NCI-H187 treated with DMSO at 0.1 percent for 48 hours (cell line): ENCODE measurements around the gene REX1BD.

Experiments used
- DNase-seq: peaks from one replicate; lab custom pipeline; 2025; lab: John Stamatoyannopoulos, UW

The REX1BD gene

DNA sequence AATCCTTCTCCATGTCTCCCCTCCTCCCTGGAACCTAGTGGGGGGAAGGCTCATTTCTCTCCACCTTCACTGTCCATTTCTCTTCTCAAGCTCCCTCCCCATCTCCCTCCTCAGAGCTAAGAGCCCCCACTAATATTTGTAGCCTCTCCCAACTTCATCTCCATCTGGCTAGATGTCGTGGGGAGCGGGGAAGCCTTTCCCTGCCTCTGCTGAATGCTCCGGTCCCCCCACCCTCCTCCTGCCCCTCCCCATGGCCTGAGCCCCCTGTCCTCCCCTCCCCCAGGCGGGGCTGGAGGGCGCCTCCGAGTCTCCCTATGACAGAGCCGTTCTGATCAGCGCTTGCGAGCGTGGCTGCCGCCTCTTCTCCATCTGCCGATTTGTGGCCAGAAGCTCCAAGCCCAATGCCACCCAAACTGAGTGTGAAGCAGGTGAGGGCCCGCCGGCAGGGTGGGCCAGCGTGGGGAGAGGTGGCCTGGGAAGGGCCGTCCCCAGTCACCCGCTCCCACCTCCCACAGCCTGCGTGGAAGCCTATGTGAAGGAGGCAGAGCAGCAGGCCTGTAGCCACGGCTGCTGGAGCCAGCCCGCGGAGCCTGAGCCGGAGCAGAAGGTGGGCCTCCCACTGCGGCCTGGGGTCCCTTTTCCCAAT is 25.1 kb downstream of the REX1BD start:
- DNase-seq: no peak

DNA sequence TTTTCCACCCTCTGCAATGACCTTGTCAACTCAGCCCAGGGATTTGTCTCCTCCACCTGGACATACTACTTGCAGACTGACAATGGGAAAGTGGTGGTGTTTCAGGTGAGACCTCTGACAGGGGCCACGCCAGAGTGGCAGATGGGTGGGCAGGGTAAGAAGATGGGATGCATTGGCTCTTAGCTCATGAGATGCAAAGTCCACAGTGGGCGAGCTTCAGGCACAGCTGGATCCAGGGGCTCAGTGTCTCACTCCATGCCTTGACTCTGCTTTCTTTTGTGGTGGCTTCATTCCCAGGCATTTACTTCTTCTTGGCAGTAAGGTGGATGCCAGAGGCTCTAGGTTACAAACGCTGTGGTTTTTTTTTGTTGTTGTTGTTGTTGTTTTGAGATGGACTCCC is 27.4 kb downstream of the REX1BD start:
- DNase-seq: no peak

DNA sequence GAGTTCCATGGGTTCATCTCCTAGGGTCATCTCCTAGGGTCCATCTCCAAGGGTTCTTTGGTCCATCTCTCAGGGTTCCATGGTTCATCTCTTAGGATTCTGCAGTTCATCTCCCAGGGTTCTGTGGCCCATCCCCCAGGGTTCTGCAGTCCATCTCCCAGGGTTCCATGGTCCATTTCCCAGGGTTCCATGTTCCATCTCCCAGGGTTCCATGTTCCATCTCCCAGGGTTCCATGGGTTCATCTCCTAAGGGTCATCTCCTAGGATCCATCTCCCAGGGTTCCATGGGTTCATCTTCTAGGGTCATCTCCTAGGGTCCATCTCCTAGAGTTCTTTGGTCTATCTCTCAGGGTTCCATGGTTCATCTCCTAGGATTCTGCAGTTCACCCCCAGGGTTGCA is 29.0 kb downstream of the REX1BD start:
- no peak for DNase-seq

DNA sequence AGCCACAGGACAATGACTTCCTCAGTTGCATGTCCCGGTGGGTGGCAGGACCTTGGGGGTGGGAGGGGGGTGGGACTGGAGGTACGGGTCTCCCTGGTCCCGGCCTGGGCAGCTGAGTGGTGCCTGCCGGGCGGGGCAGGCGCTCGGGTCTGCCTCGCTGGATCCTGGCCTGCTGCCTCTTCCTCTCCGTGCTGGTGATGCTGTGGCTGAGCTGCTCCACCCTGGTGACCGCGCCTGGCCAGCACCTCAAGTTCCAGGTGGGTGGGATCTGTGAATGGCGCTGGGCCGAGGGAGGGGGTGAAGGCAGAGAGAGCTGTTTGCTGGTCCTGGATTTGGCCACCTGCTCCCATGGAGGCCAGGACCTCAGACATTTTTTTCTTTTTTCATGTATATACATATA is 29.6 kb downstream of the REX1BD start:
- DNase-seq: no peak

DNA sequence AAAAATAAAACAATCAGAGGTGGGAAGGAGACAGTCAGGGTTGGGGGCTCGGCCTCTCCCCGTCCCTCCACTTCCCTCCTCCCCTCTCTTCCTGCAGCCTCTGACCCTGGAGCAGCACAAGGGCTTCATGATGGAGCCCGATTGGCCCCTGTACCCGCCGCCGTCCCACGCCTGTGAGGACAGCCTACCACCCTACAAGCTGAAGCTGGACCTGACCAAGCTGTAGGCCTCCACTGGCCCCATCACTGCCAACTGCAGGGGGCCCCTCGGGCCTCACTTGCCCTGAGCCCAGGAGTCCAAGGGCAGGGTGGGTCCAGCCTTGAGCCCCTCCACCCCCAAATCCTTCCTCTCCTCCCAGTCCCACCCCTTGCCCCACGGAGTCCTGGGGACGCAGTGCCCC is 31.7 kb downstream of the REX1BD start:
- DNase-seq: no peak

DNA sequence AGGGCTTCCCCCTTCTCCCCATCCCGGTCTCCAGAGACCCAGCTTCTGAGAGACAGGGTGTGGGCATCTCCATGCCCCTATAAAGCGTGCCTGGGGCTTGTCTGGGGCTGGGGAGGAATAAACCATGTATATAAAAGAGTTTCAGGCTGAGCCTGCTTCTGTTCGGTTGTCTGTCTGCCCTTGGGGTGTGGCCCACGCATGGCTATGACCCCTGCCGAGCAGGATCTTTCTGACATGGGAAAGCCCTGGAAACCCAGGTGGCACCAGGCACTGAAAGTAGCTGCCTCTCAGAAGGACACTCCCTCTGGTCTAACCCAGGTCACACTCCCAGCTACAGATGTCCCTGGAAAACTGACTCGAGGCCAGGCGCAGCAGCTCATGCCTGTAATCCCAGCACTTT is 32.3 kb downstream of the REX1BD start:
- DNase-seq: no peak

DNA sequence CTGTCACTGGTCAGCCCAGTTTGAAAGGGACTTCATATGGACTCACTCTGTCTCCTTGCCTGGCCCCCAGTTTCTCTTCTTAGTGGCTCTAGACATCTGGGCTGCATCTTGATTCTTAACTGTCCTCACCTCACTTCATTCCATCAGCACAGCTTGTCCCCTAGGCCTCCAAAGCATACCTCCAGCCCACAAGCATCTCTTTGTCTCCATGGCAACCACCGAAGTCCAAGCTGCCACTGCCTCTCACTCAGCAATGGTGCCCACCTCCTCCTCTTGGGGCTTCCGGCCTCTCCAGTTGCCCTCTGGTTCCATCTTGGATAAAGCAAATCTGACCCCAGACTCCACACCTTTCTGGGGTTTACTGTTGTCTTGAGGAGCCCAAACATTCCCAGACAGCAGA is 38.3 kb downstream of the REX1BD start:
- no peak for DNase-seq

DNA sequence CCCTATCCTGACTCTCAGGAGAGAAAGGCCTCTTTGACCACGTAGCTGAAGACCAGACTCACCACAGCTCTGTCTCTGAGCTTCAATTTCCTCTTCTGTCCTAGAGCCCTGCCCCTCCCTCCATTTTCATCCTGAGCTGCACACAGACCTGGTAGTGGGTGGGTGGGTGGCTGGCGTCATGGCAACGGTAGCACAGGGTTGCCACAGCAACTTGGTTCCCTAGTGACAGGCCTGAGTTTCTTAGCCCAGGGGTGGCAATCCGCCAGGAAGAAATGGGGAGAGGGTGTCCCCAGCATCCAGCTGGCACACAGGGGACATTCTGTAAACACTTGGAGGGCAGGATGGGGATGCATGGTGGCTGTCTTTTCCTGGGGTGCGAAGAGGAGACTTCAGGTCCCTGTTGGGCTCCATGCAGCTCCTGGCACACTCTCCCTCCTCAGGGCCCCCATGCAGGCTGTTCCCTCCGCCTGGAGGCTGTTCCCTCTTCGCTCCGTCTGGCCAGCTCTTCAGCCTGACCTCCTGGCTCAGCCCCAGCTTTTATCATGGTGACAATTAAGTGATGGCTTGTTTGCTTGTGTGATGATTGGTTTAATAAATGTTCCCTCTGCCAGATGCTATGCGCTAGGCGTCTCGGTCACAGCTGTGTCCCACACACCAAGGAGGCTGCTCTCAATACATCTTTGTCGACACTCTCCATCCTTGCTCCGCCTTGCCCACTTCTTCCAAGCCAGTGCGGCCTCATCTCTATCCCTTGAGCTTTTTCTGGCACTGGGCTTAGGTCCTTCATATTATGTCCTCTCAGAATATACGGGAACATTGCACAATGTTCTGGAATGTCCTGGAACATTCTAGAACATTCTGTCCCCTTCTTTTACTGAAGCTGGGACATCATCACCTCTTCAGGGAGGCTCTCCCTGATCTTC is 40.8 kb downstream of the REX1BD start:
- no peak for DNase-seq

DNA sequence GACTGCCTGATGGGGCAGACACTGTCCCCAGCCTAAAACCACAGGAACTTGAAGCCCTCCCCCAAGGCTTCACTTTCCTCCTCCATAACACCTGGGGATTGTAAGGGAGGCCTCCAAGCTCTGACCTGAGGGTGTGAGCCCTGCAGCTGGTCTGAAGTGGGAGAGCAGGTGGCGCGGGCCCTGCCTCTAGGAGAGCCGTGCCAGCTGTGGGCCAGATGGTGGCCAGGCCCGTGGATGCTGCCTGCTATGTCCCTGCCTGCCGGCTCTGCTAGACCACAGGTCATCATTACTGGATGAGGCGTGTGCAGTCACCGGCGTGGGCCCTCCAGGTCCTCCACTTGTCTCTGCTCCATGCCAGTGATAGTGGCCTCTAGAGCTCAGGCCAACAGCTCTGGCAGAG is 44.7 kb downstream of the REX1BD start:
- DNase-seq: no peak

DNA sequence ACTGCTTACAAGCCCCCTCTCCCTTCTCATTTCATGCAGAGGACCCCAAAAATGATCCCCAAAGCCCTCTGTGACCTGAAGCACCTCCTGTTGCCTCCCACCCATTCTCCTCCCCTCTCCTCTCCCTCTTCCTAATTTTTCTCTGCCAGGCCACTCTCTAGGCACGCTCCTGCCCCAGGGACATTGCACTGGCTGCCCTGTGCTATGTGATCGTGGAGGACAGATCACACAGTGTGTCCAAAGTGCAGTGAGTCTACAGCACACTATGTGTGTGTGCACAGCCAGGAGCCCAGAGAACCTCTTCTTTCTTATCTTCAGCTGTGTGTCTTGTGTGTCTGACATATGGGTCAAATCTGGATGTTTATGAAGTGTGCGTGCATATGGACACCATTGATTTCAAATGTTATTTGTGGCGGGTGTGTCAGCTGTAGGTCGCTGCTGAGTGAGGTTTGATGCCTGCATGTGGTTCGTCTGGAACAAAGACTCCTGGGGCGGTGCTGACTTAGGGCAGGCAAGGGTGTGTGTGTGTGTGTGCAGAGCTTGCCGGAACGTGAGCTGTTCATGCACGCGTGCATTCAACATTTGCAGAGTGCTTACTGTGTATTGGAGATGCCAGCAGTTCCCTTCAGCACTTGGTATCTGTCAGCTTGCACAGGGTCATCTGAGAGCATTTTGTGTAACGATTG is 46.2 kb downstream of the REX1BD start:
- DNase-seq: no peak

DNA sequence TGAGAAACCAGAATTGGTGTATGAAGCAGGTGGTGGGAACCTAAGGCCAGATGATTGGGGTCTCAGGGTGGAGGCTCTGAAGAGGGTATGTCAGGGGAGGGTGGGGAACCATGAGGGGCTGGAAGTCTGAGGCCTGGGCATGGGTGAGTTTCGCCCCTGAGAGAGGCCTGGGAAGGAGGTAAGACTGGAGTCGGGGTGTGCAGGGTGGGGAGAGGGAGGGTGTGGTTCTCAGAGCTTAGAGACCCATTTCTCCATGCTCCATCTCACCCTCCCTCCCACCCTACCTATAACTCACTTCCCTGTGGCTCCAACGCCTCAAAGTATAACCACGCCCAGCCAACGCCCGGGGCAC is 47.2 kb downstream of the REX1BD start:
- DNase-seq: no peak

DNA sequence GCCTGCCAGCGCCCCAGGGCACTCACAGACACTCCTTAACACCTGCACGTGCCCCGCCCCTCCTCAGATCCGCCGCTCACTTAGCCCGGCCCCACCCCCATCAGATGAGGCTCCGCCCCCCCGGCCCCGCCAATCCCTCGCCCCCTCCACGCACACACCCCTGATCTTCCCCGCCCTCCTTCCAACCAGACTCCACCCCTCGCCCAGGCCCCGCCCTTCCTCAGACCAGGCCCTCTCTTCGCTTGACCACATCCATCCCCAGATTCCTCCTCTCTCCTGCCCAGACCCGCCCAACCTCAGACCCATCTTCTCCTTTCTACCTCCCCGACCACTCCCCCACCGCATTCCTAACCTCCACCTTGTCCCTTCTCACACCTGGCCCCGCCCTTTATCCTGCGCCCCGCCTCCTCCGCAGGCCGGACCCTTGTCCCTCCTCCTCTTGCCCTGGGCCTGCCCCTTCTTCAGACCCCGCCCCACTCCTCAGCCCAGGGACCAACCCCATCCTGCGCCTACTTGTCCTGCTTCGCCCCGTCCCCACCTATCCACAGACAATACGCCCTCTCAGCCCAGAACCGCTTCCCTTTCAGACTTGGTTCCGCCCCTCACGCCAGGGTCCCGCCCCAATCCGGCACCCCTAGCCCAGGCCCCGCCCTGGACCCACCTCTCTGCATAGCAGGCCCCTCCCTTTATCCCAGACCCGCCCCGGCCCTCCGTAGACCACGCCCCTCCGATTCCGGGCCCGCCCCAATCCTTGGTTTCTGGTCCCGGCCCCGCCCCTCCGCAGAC is 47.8 kb downstream of the REX1BD start:
- peak; percentile 65 for DNase-seq

DNA sequence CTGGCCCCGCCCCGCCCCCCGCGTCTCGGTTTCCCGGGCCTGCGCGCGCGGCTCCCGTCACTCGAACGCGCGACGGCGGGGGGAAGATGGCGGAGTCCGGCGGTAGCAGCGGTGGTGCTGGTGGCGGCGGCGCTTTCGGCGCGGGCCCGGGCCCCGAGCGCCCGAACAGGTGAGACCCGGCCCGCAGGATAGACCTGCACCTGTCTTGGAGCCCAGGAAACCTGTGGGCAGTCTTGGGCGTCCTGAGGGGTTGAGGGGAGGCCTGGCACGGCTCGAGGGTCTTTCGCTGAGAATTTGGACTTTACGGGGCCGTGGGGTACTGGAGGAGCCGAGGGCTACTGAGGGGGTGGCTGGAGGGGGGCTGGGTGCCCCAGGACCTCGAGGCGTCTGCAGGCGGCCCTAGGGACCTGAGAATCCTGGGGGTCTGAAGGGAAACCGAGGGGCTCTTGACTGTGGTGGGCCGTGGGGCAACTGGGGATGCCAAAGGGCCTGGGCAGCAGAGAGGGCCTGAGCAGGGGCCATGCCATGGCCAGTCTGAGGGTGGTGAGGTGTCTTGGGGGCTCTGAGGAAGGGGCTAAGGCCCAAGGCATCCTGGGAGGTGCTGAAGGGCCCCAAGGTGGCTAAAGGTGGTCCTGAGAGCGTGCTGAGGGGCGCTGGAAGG is 48.5 kb downstream of the REX1BD start, which contains the start of gene KLHL26:
Gene KLHL26, plus strand, starts transcription at position 60 of the 661 bp plus-strand sequence. Its CDS starts 27 bp downstream, at position 87.
- DNase-seq: no peak

DNA sequence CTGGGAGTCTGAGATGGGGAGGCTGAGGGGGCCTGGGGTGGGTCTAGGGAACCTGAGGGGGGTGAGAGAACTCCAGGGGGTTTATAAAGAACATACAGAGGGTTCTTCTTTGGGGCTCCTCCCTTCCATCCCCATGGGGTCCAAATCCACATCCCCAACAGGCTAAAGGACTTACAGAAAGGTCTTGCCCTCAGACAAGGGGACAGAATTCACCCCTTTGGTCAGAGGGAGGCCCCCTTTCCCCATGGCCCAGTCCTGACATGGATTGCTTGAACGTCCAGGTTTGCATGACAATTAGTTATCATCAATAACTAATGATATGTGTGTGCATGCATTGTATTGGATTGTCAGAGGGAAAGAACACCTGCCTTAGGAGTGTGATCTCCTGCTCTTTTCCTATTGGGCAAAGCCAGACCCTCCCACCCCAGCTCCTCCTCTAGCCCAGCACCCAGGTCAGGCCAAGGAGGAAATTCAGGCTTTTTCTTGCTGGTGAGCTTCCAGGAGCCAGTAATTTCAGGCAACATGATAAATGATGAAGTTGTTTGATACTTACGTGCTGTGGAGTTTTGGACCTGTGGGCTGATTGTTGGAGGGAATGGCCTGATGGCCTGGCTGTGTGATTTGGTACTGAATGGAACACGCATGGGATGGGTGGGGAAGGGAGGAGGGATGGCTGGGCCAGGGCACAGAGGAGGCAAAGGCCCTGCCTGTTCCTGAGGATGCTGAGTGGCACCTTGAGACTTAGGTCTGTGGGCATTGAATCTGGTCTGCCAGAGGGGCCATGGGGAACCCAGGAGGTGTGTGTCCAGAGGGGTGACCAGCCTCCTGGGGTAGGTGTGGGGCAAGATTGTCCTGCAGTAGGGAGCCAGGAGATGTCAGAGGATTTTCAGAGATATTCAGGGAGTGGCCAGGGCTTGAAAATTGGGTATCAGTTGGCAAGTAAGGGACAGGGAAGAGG is 49.4 kb downstream of the REX1BD start:
- no peak for DNase-seq

DNA sequence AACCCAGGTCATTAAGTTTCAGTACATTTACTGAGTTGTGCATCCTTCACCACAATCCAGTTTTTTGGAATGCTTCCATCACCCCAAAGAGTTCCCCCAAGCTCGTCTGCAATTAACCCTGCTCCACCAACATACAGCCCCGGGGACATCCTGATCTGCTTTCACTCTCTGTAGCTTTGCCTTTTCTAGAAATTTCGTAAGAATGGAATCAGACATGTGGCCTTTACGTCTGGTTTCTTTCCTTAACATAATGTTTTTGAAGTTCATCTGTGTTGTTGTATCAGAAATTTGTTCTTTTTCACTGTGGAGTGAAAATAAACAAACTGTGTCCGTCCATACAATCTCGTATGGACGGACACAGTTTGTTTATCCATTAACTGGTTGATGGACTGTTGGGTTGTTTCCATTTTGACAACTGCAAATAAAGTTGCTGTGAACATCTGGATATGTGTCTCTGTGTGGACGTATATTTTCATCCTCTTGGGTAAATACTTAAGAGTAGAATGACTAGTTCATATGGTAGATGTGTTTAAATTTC is 51.2 kb downstream of the REX1BD start:
- no peak for DNase-seq
